Activated CD8-positive, alpha-beta memory T cell treated with anti-CD3 and anti-CD28 coated beads, Interleukin-2, amount 50 U/mL, for 24 hours (primary cell): ENCODE measurements around the gene CFAP54.
"Not testable (repeated sequence)": the region's sequence is repeated elsewhere in the genome, so short reads cannot be mapped to it uniquely, and the experiment has no call there.

ENCODE experiments used
- DNase-seq: peaks from one replicate; pipeline ENCODE4 v3.0.0-alpha.2; 2020; ENCODE audit errors: extremely low read depth

Gene CFAP54

GRCh38 chr12:96474206-96474605, 15.2 kb upstream of the CFAP54 start:
- DNase-seq: no peak

- no peak for DNase-seq
These were observed 11.4 kb upstream of the CFAP54 start for GRCh38 chr12:96478011-96478410.

GRCh38 chr12:96482086-96482485, 7.3 kb upstream of the CFAP54 start:
- DNase-seq: no peak

GRCh38 chr12:96483116-96483515, 6.3 kb upstream of the CFAP54 start:
- DNase-seq: no peak

DNA sequence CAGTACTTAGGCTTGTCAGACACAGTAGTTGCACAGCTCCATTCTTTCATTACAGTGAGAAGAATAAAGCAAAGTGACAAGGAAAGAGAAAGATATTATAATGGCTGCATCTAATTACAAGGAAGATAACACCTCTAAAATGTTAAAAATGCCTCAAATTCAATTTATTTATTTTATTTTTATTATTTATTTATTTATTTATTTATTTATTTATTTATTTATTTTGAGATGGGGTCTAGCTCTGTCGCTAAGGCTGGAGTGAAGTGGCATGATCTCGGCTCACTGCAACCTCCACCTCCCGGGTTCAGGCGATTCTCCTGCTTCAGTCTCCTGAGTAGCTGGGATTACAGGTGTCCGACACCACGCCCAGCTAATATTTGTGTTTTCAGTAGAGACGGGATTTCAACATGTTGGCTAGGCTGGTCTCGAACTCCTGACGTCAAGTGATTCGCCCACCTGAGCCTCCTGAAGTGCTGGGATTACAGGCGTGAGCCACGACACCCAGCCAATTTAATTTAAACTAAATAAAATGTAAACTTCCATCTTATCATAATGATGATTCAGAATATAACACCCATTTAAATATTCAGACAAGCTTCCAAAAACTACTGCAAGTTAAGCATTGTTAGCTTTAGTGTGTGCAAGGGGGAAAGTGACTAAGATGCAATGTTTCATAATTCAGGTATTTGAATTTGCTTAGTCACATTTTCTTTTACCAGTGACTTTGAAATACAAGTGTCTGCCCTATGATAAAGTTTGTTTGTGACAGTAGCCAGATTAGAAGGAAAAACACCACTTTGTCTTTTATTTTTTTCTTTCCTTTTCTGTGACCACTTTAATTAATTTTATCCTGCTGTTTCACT, 2.4 kb upstream of the CFAP54 start:
- DNase-seq: no peak

GRCh38 chr12:96487634-96488033, 1.7 kb upstream of the CFAP54 start:
- no peak for DNase-seq

DNA sequence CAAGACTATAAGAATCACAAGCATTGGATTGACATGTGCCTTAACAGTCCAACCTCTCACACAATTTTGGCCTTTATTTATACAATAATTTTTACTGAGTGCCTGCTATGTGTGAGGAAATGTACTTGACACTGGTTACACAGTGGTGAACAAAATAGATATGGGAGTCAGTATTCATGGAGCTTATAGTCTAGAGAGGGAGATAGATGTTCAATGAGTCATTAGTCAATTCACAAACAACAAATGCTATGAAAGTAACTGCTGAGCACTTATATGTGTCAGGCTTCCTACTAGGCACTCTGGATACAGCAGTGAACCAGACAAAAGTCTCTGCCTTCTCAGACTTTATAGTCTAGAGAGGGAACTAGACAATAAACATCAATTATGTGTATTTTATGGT, 3.7 kb downstream of the CFAP54 start:
- no peak for DNase-seq

GRCh38 chr12:96494154-96494553, 4.8 kb downstream of the CFAP54 start:
- DNase-seq: not testable (repeated sequence)

- no peak for DNase-seq
These were observed 5.8 kb downstream of the CFAP54 start for GRCh38 chr12:96495155-96495554.

DNA sequence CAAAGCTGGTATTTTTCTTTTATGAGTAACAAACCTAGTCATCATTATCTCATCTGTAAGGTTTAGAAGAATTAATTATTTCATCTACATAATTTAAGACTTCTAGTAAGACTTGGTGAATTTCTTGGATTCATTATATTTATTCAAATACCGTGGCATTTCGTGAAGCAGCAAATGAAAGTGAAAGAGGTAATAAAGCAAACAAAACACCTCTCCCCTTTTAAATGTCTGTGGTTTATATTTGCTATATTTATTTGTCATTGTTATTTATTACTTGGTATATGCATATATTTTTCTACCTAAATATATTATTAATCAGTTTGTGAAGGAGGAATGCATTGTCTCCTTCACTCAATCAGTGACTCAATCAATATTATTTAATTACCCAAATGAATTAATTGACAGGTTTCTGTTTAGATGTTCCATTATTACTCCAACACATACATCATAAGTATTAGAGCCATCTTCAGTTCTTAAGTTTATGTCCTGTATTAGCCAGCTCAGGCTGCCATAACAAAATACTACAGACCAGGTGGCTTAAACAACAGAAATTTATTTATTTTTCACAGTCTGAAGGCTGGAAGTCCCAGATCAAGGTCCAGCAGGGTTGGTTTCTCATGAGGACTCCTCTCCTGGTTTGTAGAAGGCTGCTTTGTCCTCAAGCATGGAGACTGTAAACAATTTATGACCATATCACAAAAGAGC, 6.6 kb downstream of the CFAP54 start:
- DNase-seq: no peak

- DNase-seq: no peak
These were observed 7.6 kb downstream of the CFAP54 start for GRCh38 chr12:96496944-96497343.

GRCh38 chr12:96497855-96498254, 8.5 kb downstream of the CFAP54 start:
- no peak for DNase-seq

DNA sequence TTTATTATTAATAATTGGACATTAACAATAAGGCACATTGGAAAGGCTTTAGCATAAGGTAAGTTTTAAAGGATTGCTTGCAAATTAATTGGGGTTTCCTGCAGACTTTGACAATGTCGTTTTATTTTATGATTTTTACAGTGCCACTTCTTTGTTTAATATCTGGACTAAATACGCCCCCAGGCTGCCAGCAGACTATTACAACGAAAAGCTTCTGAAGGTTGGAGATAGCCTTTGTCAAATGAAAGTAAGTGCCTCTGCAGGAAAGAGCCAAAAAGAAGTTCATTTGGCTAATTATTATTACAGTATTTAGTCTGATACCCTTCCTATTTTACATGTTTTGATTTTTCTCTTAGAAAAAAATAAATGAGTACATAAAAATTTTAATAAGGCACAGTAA, 11.3 kb downstream of the CFAP54 start:
- DNase-seq: no peak

GRCh38 chr12:96501133-96501761, 11.9 kb downstream of the CFAP54 start:
- DNase-seq: peak; percentile 17

DNA sequence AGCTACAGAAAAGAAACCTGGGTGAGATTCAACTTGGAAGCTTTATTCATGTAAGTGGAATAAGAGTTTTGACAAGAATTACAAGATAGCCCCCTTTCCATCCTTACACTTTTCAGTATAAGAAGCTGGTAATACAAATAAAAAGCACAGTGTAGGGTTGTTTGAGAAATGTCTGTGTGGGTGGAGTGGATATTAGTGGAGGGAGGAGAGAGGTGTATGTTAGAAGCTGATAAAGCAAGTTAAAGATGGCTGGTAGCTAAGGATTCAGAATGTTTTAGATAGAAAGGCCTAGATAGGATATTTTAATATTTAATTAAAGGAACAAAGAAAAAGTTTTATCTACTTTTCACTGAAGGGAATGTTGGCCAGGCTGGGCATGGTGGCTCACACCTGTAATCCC, 12.5 kb downstream of the CFAP54 start:
- DNase-seq: no peak

DNA sequence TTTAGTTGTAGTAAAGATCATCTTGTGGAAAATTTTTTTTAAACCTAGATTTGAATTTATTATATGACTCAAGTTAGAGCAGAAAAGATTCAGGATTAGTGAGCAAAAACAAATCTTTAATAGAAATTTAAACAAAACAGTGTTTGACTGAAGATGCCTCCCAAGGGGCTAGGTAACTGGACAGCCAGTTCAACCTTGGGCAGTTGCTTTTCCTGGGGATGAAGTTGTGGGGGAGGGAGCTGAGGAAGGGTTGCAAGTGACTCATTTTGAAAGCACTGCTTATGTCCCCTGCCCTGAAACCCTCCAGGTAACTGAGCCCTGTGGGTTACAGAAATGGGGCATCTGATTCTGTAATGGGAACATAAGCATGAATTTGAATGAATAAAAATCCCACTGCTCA, 13.1 kb downstream of the CFAP54 start:
- no peak for DNase-seq

- DNase-seq: no peak
These were observed 13.7 kb downstream of the CFAP54 start for GRCh38 chr12:96502949-96503532.

DNA sequence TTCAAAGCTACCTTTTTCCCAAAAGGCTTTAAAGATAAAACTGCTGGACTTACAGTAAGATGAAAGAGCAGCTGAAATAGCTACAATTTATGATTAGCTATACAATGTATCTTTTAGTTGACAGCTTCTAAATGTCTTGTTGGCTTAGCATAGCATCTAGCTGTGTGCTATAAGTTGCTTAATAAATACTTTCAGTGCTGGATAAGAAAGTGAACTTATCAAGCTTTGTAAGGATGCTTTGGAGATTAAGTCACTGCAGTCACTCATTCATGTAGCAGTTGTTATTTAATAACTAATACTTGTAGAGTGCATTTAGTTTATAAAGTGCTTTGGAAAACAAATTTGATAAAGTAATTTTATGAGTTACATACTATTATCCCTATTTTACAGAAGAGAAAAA, 14.6 kb downstream of the CFAP54 start:
- no peak for DNase-seq

GRCh38 chr12:96506776-96507175, 17.4 kb downstream of the CFAP54 start:
- no peak for DNase-seq

DNA sequence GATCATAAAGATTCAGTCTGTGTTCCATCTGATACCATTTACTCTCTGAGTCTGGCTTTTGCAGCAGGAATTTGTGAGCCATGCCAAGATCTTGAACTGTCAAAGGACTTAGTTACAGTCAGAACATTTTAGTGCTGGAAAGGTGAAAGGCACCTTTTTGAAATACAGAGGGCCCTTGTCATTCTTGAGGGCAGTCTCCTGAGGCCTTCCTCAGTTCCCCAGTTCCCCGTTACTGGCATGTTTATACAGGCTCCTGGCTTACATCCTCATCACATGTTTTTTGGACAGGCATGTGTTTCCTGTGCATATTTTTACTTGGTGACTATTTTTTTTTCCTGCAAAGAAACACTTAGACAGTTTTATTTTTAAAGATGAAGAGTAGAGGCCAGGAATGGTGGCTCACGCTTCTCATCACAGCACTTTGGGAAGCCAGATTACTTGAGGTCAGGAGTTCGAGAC, 21.0 kb downstream of the CFAP54 start:
- DNase-seq: no peak

- DNase-seq: no peak
These were observed 23.8 kb downstream of the CFAP54 start for GRCh38 chr12:96513166-96513565.

DNA sequence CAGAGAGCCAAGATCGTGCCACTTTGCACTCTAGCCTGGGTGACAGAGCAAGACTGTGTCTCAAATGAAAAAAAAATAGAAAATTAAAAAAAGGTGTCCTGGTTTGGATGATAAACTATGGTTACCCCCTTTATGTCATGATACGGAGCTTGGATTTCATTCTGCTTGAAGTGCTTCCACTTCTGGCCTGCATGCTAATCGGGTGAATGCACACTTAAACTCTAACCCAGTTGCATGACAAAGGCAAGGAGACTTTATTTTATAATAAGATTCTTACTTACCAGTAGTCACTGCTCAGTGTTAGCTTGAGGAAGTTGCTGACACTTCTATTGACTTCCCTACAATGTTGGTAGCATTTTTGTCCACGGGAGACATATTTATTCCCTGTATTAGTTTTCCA, 24.3 kb downstream of the CFAP54 start:
- DNase-seq: no peak
